Mesendoderm (in vitro differentiated cells): ENCODE measurements around the gene H6PD.

Source experiments
- DNase-seq: peaks from one replicate; pipeline ENCODE4 v3.0.0; 2013
- H2AK5ac ChIP-seq: 2 replicates; pipeline ENCODE4 v1.6.1; 2013; ENCODE audit warnings: low read length, inconsistent platforms
- H2BK120ac ChIP-seq: 2 replicates; pipeline ENCODE4 v1.6.1; 2013; ENCODE audit warnings: low read depth, mild to moderate bottlenecking, low read length, moderate library complexity, mixed read lengths
- H2BK15ac ChIP-seq: replicated peaks from 2 replicates; pipeline ENCODE4 v1.6.1; 2013; ENCODE audit warnings: low read depth, mild to moderate bottlenecking, moderate library complexity
- H2BK5ac ChIP-seq: 2 replicates; pipeline ENCODE4 v1.6.1; 2013; ENCODE audit warnings: low read length, inconsistent platforms
- H3K18ac ChIP-seq: 2 replicates; pipeline ENCODE4 v1.6.1; 2013; ENCODE audit warnings: mild to moderate bottlenecking, low read length, mixed read lengths
- H3K23ac ChIP-seq: one replicate; pipeline ENCODE4 v1.6.1; 2013; ENCODE audit warnings: low read length
- H3K27ac ChIP-seq: 2 replicates; pipeline ENCODE4 v1.5.1; 2013; ENCODE audit warnings: low read depth, mild to moderate bottlenecking, inconsistent platforms, low read length, moderate library complexity
- H3K27me3 ChIP-seq: 2 replicates; pipeline ENCODE4 v1.6.1; 2013; ENCODE audit warnings: low read length, control low read depth, mild to moderate bottlenecking, inconsistent platforms; ENCODE audit not compliant: insufficient read depth, poor library complexity
- H3K36me3 ChIP-seq: 2 replicates; pipeline ENCODE4 v1.6.1; 2013; ENCODE audit warnings: low read length, inconsistent platforms; ENCODE audit not compliant: control insufficient read depth, insufficient read depth
- H3K4ac ChIP-seq: one replicate; pipeline ENCODE4 v1.6.1; 2013; ENCODE audit warnings: low read depth, mild to moderate bottlenecking, low read length, moderate library complexity
- H3K4me1 ChIP-seq: 2 replicates; pipeline ENCODE4 v1.6.1; 2013; ENCODE audit warnings: low read depth, low read length, inconsistent platforms; ENCODE audit not compliant: control insufficient read depth
- H3K4me2 ChIP-seq: 2 replicates; pipeline ENCODE4 v1.6.1; 2013; ENCODE audit warnings: low read length
- H3K4me3 ChIP-seq: 2 replicates; pipeline ENCODE4 v1.5.1; 2013; ENCODE audit warnings: mild to moderate bottlenecking, low read length
- H3K56ac ChIP-seq: one replicate; pipeline ENCODE4 v1.6.1; 2013; ENCODE audit warnings: low read length
- H3K79me1 ChIP-seq: 2 replicates; pipeline ENCODE4 v1.6.1; 2013; ENCODE audit warnings: low read length, inconsistent platforms
- H3K79me2 ChIP-seq: 2 replicates; pipeline ENCODE4 v1.6.1; 2013; ENCODE audit warnings: mild to moderate bottlenecking, low read length; ENCODE audit not compliant: control insufficient read depth, insufficient read depth
- H3K9ac ChIP-seq: 2 replicates; pipeline ENCODE4 v1.6.1; 2013; ENCODE audit warnings: low read length, inconsistent platforms
- H4K5ac ChIP-seq: one replicate; pipeline ENCODE4 v1.6.1; 2013; ENCODE audit warnings: low read length
- H4K8ac ChIP-seq: one replicate; pipeline ENCODE4 v1.6.1; 2013; ENCODE audit warnings: low read depth, mild to moderate bottlenecking, control low read depth, low read length, moderate library complexity
- WGBS: extraction: QIAGEN DNeasy Blood & Tissue Kit; methylation state at CpG from one replicate; pipeline ENCODE4 v1.1.7; 2013; ENCODE audit warnings: low lambda C conversion rate, missing lambda C conversion rate; ENCODE audit not compliant: insufficient coverage; ENCODE audit errors: extremely low coverage; 5-methylcytosine and 5-hydroxymethylcytosine counted together

Gene H6PD

DNA sequence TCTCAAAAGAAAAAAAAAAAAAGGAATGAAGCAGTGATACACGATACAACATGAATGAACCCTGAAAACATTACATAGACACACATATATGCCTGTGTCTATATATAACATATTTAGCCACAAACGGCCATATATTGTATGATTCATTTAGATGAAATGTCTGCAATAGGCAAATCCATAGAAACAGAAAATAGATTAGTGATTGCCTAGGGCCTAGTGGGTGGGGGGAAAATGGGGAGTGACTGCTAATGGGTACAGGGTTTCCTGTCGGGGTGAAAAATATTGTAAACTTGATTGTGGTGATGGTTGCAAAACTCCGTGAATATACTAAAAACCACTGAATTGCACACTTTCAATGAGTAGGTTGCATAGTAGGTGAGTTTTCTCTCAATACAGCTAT is 6.0 kb upstream of the H6PD start:
- Histone ChIP-seq H3K79me1 (no peaks in the 10 kb centered on the region), H3K27me3 (no peaks in the 10 kb centered on the region), H3K36me3 (no peaks in the 10 kb centered on the region), H2AK5ac (no peak overlapping the region), H3K79me2 (no peaks in the 10 kb centered on the region), H3K27ac (no peak overlapping the region), H3K4ac (no peak overlapping the region), H2BK120ac (no peak overlapping the region), H4K8ac (no peak overlapping the region), H3K4me3 (no peak overlapping the region), H3K9ac (no peak overlapping the region), H3K23ac (no peak overlapping the region), H3K4me1 (no peaks in the 10 kb centered on the region), H4K5ac (no peak overlapping the region), H3K4me2 (no peak overlapping the region), H3K56ac (no peak overlapping the region), H3K18ac (no peak overlapping the region), H2BK5ac (no peak overlapping the region), H2BK15ac (no peak overlapping the region)
- no peak for DNase-seq
- WGBS: no CpG with 5 or more reads among the region's 4 CpGs

DNA sequence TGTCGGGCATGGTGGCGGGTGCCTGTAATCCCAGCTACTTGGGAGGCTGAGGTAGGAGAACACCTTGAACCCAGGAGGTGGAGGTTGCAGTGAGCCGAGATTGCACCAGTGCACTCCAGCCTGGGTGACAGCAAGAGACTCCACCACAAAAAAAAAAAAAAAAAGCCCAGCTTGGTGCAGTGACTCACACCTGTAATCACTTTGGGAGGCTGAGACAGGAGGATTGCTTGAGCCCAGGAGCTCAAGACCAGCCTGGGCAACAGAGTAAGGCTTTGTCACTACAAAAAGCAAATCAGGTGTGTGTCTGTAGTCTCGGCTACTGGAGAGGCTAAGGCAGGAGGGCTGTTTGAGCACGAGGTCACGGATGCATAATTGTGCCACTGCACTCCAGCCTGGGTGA is 5.0 kb upstream of the H6PD start:
- H3K36me3 ChIP-seq: no peaks in the 10 kb centered on the region
- no peak overlapping the region for H3K27ac ChIP-seq
- H4K8ac ChIP-seq: no peak overlapping the region
- H4K5ac ChIP-seq: no peak overlapping the region
- H3K4me1 ChIP-seq: no peaks in the 10 kb centered on the region
- no CpG with 5 or more reads among the region's 6 CpGs for WGBS
- H3K4ac ChIP-seq: no peak overlapping the region
- no peaks in the 10 kb centered on the region for H3K27me3 ChIP-seq
- no peak overlapping the region for H2BK120ac ChIP-seq
- H2AK5ac ChIP-seq: no peak overlapping the region
- no peak overlapping the region for H3K4me3 ChIP-seq
- no peak overlapping the region for H3K56ac ChIP-seq
- no peak overlapping the region for H3K23ac ChIP-seq
- no peak overlapping the region for H2BK15ac ChIP-seq
- no peaks in the 10 kb centered on the region for H3K79me1 ChIP-seq
- no peak overlapping the region for H3K18ac ChIP-seq
- H3K79me2 ChIP-seq: no peaks in the 10 kb centered on the region
- H3K4me2 ChIP-seq: no peak overlapping the region
- no peak overlapping the region for H2BK5ac ChIP-seq
- no peak overlapping the region for H3K9ac ChIP-seq
- no peak for DNase-seq

DNA sequence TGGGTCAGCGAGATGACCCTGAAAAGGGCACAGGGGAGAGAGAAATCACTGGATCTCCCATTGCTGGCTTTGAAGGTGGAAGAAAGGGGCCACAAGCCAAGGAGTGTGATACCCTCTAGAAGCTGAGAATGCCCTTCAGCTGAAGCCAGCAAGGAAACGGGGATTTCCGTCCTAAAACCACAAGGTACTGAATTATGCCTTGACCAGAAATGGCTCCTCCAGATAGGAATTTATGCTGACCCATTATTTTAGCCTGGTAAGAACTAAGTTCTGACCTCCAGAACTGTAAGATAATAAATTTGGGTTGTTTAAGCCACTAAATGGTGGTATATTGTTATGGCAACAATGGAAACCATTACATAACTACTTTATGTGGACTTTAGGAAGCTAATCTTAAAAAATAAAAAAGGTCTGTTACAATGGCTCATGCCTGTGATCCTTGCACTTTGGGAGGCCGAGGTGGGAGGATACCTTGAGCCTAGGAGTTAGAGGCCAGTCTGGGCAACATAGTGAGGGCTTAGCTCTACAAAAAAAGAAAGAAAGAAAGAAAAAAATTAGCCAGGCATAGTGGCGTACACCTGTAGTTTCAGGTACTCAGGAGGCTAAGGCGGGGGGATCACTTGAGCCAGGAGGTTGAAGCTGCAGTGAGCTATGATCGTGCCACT is 3.6 kb upstream of the H6PD start:
- Histone ChIP-seq H4K5ac (no peak overlapping the region), H2AK5ac (no peak overlapping the region), H3K36me3 (no peaks in the 10 kb centered on the region), H3K79me1 (no peaks in the 10 kb centered on the region), H3K9ac (no peak overlapping the region), H3K4ac (no peak overlapping the region), H3K79me2 (no peaks in the 10 kb centered on the region), H3K4me2 (no peak overlapping the region), H2BK5ac (no peak overlapping the region), H3K4me3 (no peak overlapping the region), H3K56ac (no peak overlapping the region), H3K27me3 (no peaks in the 10 kb centered on the region), H2BK15ac (no peak overlapping the region), H3K4me1 (no peaks in the 10 kb centered on the region), H2BK120ac (no peak overlapping the region), H4K8ac (no peak overlapping the region), H3K18ac (no peak overlapping the region), H3K23ac (no peak overlapping the region), H3K27ac (no peak overlapping the region)
- WGBS: no CpG with 5 or more reads among the region's 7 CpGs
- no peak for DNase-seq

DNA sequence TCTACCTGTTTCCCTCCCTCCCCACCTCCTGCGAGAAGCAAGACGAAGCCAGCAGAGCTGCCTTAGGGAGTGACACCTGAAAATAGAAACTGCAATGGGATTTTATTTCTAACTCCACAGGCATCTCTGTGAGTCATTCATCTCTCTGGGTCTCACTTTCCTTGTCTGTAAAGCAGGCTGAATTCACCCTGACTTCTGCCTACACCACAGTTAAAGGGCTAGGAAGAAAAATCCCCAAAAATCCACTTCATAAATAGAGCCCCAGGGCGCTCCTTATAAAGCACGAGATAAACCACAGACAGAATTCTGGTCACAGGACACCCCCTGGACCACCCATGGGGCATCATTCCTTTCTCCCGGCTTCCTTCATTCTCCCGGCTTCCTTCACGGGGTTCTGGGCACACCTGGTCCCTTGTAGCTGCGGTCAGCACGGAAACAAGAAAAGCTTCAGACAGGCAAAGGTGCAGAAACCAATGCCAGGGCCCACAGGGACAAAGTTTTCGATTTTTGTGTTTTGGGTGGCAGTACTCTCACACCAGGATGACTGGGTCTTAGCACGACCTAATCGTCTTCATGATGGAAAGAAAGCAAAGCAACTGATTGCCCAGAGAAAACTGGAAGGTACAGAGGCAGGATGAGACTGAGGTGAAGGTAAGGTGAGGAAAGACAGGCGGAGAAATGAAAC is 2.8 kb upstream of the H6PD start:
- H3K56ac ChIP-seq: no peak overlapping the region
- no peak overlapping the region for H3K4me2 ChIP-seq
- no peak overlapping the region for H3K4me3 ChIP-seq
- H2BK15ac ChIP-seq: no peak overlapping the region
- H2BK120ac ChIP-seq: no peak overlapping the region
- no peak overlapping the region for H3K4ac ChIP-seq
- H2AK5ac ChIP-seq: no peak overlapping the region
- DNase-seq: no peak
- H3K18ac ChIP-seq: no peak overlapping the region
- H3K79me2 ChIP-seq: no peaks in the 10 kb centered on the region
- H3K23ac ChIP-seq: no peak overlapping the region
- no peak overlapping the region for H4K8ac ChIP-seq
- H3K36me3 ChIP-seq: no peaks in the 10 kb centered on the region
- WGBS: no CpG with 5 or more reads among the region's 13 CpGs
- no peak overlapping the region for H3K27ac ChIP-seq
- H3K9ac ChIP-seq: no peak overlapping the region
- no peak overlapping the region for H2BK5ac ChIP-seq
- H3K27me3 ChIP-seq: no peaks in the 10 kb centered on the region
- H3K4me1 ChIP-seq: no peaks in the 10 kb centered on the region
- no peaks in the 10 kb centered on the region for H3K79me1 ChIP-seq
- H4K5ac ChIP-seq: no peak overlapping the region

DNA sequence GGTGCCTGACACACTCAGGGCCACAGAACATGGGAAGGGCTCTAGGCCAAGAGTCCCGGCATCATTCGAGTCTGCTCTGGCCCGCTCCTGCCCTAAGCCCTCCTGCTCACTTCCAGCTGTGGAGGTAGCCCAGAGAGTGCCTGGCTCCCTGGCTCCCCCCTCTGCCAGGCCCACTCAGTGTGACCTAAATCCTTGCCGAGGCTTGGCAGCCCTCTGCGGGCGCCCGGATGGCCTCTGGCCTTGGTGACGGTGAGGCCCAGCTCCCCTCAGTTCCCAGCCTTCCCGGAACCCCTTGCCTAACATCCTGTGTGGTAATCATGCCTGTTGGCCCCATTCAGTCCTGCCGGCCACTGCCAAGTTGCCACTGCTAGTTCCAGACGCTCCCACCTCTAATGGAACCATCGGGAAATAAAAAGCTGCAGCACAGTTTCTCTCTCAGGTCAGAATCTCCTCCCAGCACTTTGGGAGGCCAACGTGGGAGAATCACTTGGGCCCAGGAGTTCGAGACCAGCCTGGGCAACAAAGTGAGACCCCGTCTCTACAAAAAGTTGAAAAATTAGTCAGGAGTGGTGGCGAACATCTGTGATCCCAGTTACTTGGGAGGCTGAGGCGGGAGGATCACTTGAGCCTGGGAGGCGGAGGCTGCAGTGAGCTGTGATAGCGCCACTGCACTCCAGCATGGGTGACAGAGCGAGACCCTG is 1.2 kb upstream of the H6PD start:
- H3K27ac ChIP-seq: no peak overlapping the region
- no peak overlapping the region for H3K4me2 ChIP-seq
- no peak overlapping the region for H2BK15ac ChIP-seq
- H3K4me1 ChIP-seq: no peaks in the 10 kb centered on the region
- no peak overlapping the region for H4K8ac ChIP-seq
- no peak overlapping the region for H2AK5ac ChIP-seq
- no peak overlapping the region for H2BK5ac ChIP-seq
- no peak overlapping the region for H3K18ac ChIP-seq
- H2BK120ac ChIP-seq: no peak overlapping the region
- no peak overlapping the region for H4K5ac ChIP-seq
- H3K4ac ChIP-seq: no peak overlapping the region
- H3K27me3 ChIP-seq: no peaks in the 10 kb centered on the region
- no peaks in the 10 kb centered on the region for H3K79me1 ChIP-seq
- no peak overlapping the region for H3K56ac ChIP-seq
- H3K79me2 ChIP-seq: no peaks in the 10 kb centered on the region
- no CpG with 5 or more reads among the region's 20 CpGs for WGBS
- DNase-seq: no peak
- H3K23ac ChIP-seq: no peak overlapping the region
- H3K36me3 ChIP-seq: no peaks in the 10 kb centered on the region
- H3K9ac ChIP-seq: no peak overlapping the region
- no peak overlapping the region for H3K4me3 ChIP-seq
